ENCODE measurements around the gene HPX.

Gene HPX

DNA sequence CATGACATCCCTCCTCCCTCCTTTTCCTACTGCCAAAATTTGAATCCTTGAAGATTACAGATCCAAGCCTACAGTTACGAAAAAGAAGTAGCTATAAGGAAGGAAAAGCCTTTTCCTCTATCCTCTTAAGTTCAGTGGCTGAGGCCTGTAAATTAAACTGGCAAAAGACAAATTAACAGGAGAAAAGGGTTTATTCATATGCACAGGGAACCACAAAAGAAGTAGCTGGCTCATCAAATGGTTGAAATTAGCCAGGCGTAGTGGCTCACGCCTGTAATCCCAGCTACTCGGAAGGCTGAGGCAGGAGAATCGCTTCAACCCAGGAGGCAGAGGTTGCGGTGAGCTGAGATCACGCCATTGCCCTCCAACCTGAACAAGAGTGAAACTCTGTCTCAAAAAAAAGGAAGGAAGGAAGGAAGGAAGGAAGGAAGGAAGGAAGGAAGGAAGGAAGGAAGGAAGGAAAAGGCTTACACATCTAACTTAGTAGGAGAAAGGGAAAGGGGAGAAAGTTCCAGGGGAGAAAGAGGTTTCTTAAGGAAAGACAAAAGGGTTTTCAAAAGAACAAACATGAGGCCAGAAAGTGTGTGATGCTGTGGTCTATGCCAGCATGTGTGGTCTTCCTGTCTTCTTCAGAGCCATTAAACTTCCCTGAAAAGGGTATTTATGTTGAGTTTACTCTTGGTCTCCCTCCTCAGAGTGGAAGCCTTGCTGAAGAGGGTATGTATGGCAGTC lies 55.6 kb downstream of the HPX start:
- H3K27me3 ChIP-seq (ENCODE audit: control insufficient read depth in 1 of 2, insufficient read depth in 2 of 2, low read length in 2 of 2) = no peaks in the 10 kb centered on the region
- H3K4me3 ChIP-seq (ENCODE audit: low read depth in 1 of 2, low read length in 2 of 2) = no peak overlapping the region
- no peak overlapping the region for H3K27ac ChIP-seq (ENCODE audit: low read depth, low read length)
- H3K36me3 ChIP-seq (ENCODE audit: insufficient read depth, low read length) = no peaks in the 10 kb centered on the region
- no peaks in the 10 kb centered on the region for H3K9me3 ChIP-seq (ENCODE audit: low read length)
- no peak overlapping the region for H3K9ac ChIP-seq (ENCODE audit: low read length)
- peaks cover 5% of the 10 kb centered on the region for H3K4me1 ChIP-seq (ENCODE audit: insufficient read depth, low read length)

Data from muscle layer of colon (tissue), 2 donors.